ENCODE data around the gene SMPD4.

DNA sequence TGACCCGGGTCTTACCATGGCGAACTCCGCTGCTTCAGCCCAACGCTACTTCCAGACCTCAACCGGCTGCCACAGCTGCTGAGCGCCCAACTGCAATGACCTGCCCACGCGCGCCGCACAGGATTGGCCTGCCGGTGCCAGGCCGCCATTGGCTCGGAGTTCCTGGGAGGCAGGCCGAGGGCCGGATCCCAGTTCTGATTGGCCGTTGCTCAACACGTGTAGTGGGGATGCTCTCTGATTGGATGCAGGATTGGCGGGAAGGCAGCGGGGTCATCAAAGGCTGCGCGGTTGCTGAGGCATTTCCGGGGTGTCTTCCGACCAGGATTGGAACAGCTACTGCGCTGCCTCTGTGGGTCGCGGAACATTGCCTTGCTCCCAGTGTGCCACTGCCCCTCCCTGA, 16.9 kb upstream of the SMPD4 start, which contains the start of gene TUBA3E:
- TF ChIP-seq MCM2 (IDR thresholded peaks at IDR 0.05; ENCODE audit: low read depth): no peak
- TF ChIP-seq JUND (IDR thresholded peaks at IDR 0.05; ENCODE audit: borderline replicate concordance, low read depth, low read length): no peak
- no peak for TF ChIP-seq JUND (tag; IDR thresholded peaks at IDR 0.05; ENCODE audit: borderline replicate concordance, low read depth, low read length)
